ENCODE data around the gene MTM1.

Gene MTM1

DNA sequence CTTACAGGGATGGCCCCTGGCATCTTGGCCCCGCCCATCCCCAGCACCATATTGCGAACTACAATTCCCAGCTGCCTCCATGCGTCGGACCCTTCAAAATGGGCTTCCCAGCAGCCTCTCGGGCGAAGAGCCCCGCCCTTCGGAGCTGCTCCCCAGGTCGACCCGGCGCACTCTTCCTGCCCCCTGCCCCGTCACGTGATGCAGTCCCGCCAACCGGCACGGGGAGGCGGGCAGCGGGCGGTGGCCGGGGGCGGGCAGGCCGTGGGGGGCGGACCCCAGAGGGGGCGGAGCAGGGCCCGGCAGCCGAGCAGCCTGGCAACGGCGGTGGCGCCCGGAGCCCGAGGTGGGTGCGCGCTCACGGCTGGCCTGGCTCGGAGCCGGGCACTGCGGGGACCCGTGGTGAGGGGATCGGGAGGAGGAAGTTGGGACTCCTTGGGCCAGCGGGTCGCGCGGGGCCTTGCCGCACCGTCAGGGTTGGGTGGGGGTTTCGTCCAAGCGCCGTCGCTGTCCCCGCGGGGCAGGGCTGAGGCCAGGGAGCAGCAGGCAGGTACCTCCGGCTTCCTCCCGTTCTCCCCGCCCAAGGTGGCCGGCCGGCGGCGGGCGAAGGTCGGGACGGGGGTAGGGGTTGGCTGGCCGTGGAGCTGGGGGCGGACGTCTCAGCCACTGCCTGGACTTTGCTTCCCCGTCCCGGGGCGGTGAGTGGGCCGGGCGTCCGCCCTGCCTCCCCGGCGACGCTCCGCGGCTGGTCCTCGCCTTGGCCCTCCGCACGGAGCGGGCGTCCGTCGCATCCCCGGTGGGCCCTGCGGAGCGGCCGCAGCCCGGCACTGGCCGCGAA is at the start of gene MTM1:
Gene MTM1 (plus strand): TSS at position 302 of the 835 bp plus-strand sequence. CDS start 23,994 bp downstream, outside the sequence.
- DNase-seq (ENCODE audit: low spot score) = peak; percentile 95

GRCh38 chrX:150522494-150522893 is 45.9 kb upstream of the MTM1 start:
- no peak for DNase-seq (ENCODE audit: low spot score)

DNA sequence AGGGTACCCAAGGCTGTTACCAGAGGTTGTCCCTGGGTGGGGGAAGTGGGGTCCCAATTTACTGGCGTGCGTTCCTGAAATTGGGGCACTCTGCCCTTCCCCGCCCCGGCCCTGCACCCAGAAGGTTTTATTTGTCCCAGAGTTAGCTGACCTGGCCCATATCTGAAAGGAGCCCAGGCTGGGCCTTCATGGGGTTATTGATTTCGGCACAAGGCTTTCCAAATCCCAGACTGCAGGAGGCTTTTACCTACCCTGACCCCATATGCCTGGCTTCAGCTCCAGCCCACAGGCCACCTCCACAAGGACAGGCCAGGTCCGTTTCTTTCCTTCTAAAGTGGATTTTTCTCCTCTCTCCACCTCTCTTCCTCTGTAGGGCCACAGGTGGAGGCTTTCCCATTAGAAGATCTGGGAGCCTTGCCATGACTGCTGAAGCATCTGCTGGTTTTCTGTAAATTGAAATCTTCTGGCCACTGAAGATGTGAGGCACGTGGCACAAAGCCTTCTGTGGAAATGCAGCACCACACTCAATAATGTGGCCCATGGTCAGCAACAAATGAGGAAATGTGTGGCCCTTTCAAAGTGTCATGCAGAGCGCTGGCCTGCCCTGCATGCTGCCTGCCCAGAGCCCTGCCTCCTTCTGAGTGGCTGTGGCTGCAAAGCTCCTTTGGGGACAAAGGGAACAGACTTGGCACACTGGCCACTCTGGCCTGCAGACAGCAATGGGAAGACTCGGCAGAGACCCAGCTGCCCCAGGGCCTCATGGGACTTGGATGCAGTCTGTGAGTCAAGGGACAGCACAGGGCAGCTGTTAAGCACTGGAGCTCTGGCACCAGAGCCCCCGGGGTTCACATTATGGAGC is 43.1 kb upstream of the MTM1 start:
- DNase-seq (ENCODE audit: low spot score) = no peak

DNA sequence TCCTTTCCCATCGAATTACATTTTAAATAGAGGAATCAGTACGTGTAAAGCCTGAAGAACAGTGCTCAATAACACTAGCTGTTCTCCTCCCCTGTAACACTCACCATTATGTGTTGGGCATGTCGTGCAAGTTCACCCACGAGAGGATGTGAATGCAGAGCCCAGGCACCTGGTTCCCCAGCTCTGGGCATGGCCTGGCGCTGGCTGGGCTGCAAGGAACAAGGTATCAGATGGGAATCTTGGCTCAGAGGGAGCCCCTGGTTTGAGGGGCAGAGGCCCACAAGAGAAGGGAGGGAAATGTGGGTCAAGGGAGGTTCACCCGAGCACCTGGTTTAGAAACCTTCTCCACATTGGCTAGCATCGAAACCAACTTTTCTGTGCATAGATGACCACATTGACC is 41.7 kb upstream of the MTM1 start:
- no peak for DNase-seq (ENCODE audit: low spot score)

- no peak for DNase-seq (ENCODE audit: low spot score)
These were observed 41.3 kb upstream of the MTM1 start for GRCh38 chrX:150527108-150527507.

GRCh38 chrX:150529587-150529986 is 38.8 kb upstream of the MTM1 start:
- no peak for DNase-seq (ENCODE audit: low spot score)

DNA sequence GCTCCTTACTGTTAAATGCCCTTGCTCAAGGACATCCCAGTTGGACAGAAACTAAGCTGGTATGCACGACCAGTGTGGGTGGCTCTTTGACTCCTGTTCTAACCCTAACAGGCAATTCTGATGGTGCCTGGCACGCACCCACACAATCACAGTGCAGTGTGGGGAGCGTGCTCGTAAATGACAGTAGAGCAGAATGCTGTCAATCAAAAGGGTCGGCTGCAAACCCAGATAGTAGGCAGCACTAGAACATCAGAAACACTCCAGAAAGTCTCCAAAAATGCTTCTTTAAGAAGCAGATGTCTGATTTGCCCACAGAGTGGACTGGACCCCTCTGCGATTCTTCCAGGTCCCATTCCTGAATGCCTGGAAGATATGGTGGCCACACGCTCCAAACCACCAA is 37.6 kb upstream of the MTM1 start:
- DNase-seq (ENCODE audit: low spot score) = no peak

GRCh38 chrX:150531467-150531866 is 37.0 kb upstream of the MTM1 start:
- no peak for DNase-seq (ENCODE audit: low spot score)

DNA sequence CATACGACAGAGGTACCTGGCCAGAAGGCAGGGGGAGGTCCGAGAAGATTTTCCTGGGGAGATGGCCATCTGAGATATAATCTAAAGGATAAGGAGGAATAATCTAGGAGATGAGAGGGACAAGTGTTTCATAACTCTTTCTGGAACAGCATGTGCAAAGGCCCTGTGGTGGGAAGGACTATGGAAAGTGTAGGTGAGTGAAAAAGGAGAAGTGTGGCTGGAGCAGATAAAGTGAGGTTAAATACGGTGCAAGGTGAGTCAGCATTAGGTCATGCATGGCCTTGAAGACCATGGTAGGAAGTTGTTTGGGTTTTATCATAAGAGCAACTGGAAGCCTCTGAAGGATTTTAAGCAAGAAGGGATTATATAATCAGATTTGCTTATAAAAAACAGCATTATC is 34.6 kb upstream of the MTM1 start:
- DNase-seq (ENCODE audit: low spot score) = no peak

DNA sequence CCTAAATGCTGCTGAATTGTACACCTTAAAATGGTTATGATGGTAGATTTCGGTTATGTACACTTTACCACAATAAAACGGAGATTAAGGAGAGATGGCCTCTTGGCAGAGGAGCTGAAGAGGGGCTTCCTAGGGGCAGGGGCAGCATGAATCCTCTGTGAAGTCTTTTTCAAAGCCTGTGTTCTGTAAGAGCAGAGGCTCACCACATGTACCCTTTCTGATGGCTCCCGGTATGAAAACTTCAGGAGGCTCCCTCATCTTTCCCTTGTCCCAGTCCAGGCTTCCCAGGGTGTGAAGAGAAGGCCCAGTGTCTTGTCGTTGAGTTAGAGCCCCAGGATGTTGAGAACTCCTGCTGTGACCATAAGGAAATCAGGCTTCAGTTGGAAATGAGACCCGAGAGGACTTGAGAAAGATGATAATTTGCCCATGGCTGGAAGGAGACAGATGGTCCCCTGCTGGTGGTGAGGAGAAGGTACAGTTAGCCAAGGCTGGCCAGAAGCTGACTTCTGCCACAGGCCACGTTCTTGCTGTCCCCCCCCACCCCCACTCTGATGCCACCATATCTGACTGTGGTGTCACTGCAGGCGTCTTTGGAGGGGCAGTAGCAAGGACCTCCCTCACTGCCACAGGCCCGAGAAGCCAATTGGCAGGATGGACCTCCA is 31.8 kb upstream of the MTM1 start:
- DNase-seq (ENCODE audit: low spot score) = no peak

DNA sequence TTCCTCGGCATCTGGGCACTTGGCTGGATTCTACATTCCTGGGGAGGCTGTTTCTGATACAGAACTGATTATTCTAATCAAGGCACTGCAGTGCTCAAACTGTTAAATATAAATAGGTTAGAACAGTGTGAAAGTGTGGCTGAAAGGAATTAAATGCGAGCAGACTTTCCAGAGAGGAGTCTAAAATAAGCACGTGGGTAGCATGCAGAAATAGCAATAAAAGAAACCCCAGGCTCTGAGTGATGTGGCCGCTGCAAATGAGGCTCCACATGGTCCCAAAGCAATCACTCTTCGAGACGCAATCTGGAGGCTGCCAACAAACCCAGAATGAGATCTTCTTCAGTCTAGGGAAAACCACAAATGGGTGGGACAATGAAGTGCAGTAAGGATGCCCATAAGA is 30.6 kb upstream of the MTM1 start:
- DNase-seq (ENCODE audit: low spot score) = no peak

- no peak for DNase-seq (ENCODE audit: low spot score)
These were observed 27.5 kb upstream of the MTM1 start for GRCh38 chrX:150540965-150541364.

GRCh38 chrX:150542846-150543229 is 25.6 kb upstream of the MTM1 start:
- DNase-seq (ENCODE audit: low spot score) = no peak

GRCh38 chrX:150543230-150544155 is 24.9 kb upstream of the MTM1 start:
- DNase-seq (ENCODE audit: low spot score) = no peak

GRCh38 chrX:150544222-150544787 is 24.1 kb upstream of the MTM1 start:
- peak; percentile 8 for DNase-seq (ENCODE audit: low spot score)

GRCh38 chrX:150544835-150545770 is 23.3 kb upstream of the MTM1 start:
- DNase-seq (ENCODE audit: low spot score) = no peak

DNA sequence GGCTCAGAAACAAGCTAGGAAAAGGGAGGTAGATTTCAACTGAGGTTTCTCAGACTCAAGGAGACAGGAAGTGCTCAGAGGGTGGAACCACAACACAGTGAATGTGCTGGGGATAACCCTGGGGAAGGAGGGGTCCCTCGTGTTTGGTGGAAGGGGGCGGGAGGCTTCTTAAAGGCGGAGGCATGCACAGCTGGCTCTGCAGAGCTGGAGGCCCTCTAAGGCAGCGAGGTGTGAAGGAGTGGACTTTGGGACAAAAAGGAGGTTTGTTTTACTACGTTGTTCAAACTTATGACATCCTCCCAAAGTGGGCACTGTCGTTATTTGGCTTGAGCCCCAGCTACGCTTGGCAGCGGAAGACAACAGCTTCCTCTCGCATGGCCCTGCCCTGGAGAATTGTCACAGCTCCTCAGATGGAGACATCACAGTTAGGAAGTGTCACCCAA is 21.7 kb upstream of the MTM1 start:
- no peak for DNase-seq (ENCODE audit: low spot score)

- DNase-seq (ENCODE audit: low spot score) = peak; percentile 60
These were observed 20.9 kb upstream of the MTM1 start for GRCh38 chrX:150547375-150548115.

DNA sequence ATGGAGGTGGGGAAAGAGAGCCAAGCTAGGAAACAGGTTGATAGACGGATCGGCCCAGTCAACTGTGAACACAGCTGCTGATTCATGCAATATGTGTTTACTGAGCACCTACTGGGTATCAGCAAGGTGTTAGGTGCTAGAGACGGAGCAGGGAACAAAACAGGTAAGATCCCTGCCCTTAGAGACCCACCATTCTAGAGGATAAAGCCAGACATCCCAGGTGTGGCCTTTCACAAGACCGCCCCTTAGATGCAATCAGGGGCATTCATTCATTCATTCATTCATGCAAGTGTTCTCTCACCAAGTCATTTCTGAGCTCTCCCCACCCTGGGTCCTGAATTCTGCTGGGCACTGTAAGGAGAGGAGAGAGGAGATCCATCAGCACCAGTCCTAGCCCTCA is 20.2 kb upstream of the MTM1 start:
- no peak for DNase-seq (ENCODE audit: low spot score)
